ENCODE measurements around the gene COL4A5.

COL4A5 gene

DNA sequence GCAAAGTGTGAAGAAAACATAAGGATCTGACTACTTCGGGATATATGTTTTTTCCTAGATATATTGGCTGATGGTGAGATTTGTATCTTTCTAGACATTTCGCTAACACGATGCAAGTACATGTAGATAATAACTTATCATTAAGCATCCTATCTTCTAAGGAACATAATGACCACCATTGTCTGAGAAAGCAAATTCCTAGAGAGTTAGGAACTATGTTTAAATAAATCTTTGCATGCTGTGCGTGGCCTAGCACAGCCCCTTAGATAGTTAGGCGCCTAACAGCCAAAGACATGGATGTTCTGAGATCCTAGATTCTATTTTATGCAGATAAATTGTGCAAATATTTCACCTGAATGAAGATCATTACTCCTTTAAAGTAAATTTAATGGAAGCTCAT is 4.4 kb upstream of the COL4A5 start:
- in situ Hi-C loops (cut with MboI; ENCODE audit: low sequenced_read_pairs, unreplicated experiment), result no loop called here
- no peak for DNase-seq (ENCODE audit: low spot score)
- TF ChIP-seq, protein P1, sequence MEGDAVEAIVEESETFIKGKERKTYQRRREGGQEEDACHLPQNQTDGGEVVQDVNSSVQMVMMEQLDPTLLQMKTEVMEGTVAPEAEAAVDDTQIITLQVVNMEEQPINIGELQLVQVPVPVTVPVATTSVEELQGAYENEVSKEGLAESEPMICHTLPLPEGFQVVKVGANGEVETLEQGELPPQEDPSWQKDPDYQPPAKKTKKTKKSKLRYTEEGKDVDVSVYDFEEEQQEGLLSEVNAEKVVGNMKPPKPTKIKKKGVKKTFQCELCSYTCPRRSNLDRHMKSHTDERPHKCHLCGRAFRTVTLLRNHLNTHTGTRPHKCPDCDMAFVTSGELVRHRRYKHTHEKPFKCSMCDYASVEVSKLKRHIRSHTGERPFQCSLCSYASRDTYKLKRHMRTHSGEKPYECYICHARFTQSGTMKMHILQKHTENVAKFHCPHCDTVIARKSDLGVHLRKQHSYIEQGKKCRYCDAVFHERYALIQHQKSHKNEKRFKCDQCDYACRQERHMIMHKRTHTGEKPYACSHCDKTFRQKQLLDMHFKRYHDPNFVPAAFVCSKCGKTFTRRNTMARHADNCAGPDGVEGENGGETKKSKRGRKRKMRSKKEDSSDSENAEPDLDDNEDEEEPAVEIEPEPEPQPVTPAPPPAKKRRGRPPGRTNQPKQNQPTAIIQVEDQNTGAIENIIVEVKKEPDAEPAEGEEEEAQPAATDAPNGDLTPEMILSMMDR (IDR thresholded peaks at IDR 0.05; ENCODE audit: borderline replicate concordance, control extremely low read depth, extremely low read depth, insufficient read depth, missing control alignments), result no peak

DNA sequence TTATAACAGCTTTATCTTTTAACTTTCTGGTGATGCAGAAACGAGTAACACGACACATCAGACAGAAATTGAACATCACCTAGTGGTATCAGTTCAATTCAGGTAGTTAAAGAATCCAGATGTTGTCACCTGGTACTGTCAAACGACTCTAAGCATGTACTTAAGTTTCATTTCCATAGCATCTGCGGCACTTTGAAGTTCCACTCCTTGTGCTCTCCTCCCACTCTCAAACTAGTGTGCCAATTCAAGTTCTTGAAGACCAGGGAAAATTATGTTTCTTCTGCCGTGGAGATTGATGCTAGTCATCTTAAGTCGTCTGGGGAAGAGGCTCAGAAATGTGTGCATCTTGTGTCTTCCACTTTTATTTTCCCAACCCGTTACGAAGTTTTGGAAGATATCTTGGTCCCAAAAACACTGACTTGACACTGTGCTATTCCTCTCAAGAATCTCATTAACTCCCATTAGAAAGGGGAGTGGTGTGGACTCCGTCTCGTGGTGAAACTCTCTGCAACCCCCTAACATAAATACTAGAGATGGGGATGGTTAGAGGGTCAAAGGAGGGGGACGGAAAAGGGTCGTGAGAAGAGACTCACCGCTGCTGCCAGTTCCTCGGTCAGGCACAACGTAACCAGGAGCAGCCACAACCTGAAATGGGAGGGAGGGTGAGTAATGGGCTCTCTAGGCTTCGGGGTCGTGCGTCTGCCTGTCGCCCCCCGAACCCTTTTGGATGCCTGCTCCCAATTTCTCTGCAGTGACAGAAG is 2.1 kb upstream of the COL4A5 start:
- no peak for DNase-seq (ENCODE audit: low spot score)
- TF ChIP-seq, protein P1 (IDR thresholded peaks at IDR 0.05; ENCODE audit: borderline replicate concordance, control extremely low read depth, extremely low read depth, insufficient read depth, missing control alignments), result no peak
- in situ Hi-C loops (cut with MboI; ENCODE audit: low sequenced_read_pairs, unreplicated experiment), result no loop called here

DNA sequence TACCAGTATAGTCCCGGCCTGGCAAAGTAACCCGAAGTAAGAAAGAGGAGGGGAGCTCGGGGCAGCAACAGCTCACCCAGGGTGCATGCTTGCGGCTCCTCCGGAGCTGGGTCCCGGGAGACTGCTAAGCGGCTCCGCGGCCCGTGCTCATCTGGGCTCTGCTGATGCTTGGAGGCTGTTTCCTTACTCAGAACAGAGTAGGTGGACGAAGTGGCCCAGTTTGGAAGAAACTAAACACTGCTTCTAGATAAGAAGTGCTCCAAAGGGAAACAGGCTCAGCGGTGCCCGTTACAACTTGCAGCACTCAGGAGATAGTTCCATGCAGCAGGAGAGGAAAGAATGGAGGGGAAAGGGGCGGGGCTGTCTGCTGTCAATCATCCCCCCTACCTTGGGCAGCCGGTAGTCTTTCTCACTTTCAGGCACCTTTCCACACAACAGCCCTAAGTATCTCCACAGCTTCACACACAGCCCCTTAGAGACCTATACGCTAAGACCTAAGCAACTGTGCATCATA is 1.5 kb upstream of the COL4A5 start, which contains the start of gene COL4A6:
Gene COL4A6 (minus strand): TSS at position 313 of the 514 bp plus-strand sequence. CDS start 226 bp downstream, at position 87.
- DNase-seq (ENCODE audit: low spot score), result no peak
- TF ChIP-seq, protein P1 (IDR thresholded peaks at IDR 0.05; ENCODE audit: borderline replicate concordance, control extremely low read depth, extremely low read depth, insufficient read depth, missing control alignments), result no peak
- in situ Hi-C loops (cut with MboI; ENCODE audit: low sequenced_read_pairs, unreplicated experiment), result no loop called here

DNA sequence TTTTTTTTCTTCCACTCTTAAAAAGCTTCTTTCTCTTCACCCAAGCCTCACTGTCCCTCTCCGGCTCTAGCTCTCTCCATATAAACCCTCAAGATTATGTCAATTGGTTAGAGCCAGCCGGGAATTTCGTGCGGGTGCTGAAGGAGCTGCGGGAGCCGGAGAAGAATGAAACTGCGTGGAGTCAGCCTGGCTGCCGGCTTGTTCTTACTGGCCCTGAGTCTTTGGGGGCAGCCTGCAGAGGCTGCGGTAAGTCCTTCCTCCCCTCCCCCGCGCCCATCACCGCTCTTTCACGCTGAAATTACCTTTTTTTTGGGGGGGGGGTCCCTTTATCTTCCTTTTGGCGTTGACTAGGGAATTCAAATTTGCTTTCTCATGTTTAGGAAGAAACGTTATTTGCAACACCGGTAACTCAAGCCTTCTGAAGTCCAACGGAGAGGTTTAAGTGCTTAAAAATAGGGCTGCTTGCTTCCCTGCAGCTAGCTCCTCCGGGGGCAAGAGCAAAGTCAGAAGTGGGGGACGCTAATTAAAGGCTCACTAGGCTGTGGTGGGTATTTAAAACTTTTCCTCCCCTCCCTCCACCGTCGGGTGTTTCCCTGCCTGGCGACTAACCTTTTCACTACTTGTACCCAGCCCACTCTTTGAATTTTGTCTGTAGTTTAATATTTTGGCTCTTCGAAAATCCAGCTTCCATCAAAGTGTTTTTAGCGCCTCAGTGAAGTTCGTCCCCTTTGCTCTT is 491 bp downstream of the COL4A5 start:
- TF ChIP-seq, protein P1 (IDR thresholded peaks at IDR 0.05; ENCODE audit: borderline replicate concordance, control extremely low read depth, extremely low read depth, insufficient read depth, missing control alignments), result no peak
- in situ Hi-C loops (cut with MboI; ENCODE audit: low sequenced_read_pairs, unreplicated experiment), result no loop called here
- no peak for DNase-seq (ENCODE audit: low spot score)

DNA sequence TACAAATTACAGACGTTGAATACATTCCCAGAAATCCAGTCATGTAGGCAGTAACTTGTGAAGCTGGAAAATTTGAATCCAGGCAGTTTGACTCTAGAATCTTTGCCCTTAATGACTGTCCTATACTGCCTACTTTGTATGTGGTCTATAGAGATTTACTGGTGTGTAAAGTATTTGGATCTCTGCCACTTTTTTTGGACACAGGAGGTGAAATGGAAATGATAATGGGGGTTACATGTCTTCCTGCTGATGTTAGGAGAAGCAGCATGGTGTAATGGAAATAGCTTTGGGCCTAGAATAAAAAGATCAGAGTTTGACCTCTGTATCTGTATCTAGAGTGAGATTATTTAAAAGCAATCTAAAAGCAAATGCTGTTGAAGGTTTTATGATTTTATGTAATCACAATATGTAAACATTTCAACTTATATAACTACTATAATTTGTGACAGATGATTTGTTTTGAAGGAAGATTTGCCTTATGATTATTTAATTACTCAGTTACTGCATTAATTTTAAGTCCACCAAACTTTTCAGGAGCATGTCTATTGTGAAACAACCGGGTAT is 3.3 kb downstream of the COL4A5 start:
- DNase-seq (ENCODE audit: low spot score), result no peak
- in situ Hi-C loops (cut with MboI; ENCODE audit: low sequenced_read_pairs, unreplicated experiment), result no loop called here
- TF ChIP-seq, protein P1 (IDR thresholded peaks at IDR 0.05; ENCODE audit: borderline replicate concordance, control extremely low read depth, extremely low read depth, insufficient read depth, missing control alignments), result no peak

DNA sequence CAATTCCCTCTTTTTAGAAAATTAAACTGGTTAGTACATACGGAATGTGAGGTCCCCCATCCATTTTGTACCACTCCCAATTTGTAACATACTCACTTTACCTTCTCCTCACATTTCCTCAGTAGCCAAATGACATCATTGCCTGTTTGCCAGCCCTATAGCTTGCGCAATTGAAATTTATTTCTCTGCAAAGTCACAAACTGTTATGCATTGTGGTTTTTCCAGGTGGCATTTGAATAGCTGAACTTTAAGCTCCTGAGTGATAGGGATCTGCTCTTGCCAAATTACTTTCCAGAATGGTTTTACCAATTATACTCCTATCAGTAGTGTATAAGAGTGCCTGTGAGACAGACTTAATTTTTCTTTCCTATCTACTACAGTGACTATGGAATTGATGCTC is 7.7 kb downstream of the COL4A5 start:
- DNase-seq (ENCODE audit: low spot score), result no peak
- TF ChIP-seq, protein P1 (IDR thresholded peaks at IDR 0.05; ENCODE audit: borderline replicate concordance, control extremely low read depth, extremely low read depth, insufficient read depth, missing control alignments), result no peak
- in situ Hi-C loops (cut with MboI; ENCODE audit: low sequenced_read_pairs, unreplicated experiment), result no loop called here

Measured in GM13976 (cell line).